Tibial nerve (tissue), 4 donors: Measurements from ENCODE around the gene OR5M8.

Experiments used
- CTCF ChIP-seq, 5 experiments: fragments of 200-600 bp in 3 of 5; fragments of 450-650 bp in 2 of 5; sonication (generic) in 3 of 5; IDR thresholded peaks; one replicate each; pipeline ENCODE4 v1.5.1; 2016 to 2019; ENCODE audit warnings: antibody characterized with exemption in 5 of 5, mild to moderate bottlenecking in 3 of 5, moderate library complexity in 2 of 5
- EP300 ChIP-seq, 2 donors: sonication (generic); formaldehyde crosslinking; IDR thresholded peaks; one replicate each; pipeline ENCODE4 v1.6.1; 2017; ENCODE audit warnings: antibody characterized with exemption in 2 of 2, mild to moderate bottlenecking in 1 of 2
- POLR2A ChIP-seq, 2 donors: fragments of 450-650 bp; IDR thresholded peaks; one replicate each; pipeline ENCODE4 v1.6.1; 2017; ENCODE audit warnings: antibody characterized with exemption in 2 of 2, mild to moderate bottlenecking in 2 of 2, moderate library complexity in 2 of 2

GRCh38 chr11:56533054-56533740 lies 42.0 kb upstream of the OR5M8 start:
- TF ChIP-seq CTCF (IDR thresholded peaks at IDR 0.05): no peak
- TF ChIP-seq EP300 (IDR thresholded peaks at IDR 0.05): no peak
- TF ChIP-seq POLR2A (IDR thresholded peaks at IDR 0.05): no peak
